Breast epithelium (tissue), 3 donors: ENCODE measurements around the gene HNRNPA3.

Experiments used
- POLR2A ChIP-seq: fragments of 450-650 bp; IDR thresholded peaks from one replicate; pipeline ENCODE4 v1.6.1; 2016; ENCODE audit warnings: antibody characterized with exemption, mild to moderate bottlenecking, moderate library complexity
- TF ChIP-seq, protein P1 (sequence below), 3 donors: fragments of 450-650 bp; IDR thresholded peaks; one replicate each; pipeline ENCODE4 v1.5.1; 2016 to 2017; ENCODE audit warnings: antibody characterized with exemption in 3 of 3, mild to moderate bottlenecking in 3 of 3, moderate library complexity in 3 of 3

GRCh38 chr2:177247693-177248262 is 35.2 kb downstream of the HNRNPA3 start:
- TF ChIP-seq, protein P1, sequence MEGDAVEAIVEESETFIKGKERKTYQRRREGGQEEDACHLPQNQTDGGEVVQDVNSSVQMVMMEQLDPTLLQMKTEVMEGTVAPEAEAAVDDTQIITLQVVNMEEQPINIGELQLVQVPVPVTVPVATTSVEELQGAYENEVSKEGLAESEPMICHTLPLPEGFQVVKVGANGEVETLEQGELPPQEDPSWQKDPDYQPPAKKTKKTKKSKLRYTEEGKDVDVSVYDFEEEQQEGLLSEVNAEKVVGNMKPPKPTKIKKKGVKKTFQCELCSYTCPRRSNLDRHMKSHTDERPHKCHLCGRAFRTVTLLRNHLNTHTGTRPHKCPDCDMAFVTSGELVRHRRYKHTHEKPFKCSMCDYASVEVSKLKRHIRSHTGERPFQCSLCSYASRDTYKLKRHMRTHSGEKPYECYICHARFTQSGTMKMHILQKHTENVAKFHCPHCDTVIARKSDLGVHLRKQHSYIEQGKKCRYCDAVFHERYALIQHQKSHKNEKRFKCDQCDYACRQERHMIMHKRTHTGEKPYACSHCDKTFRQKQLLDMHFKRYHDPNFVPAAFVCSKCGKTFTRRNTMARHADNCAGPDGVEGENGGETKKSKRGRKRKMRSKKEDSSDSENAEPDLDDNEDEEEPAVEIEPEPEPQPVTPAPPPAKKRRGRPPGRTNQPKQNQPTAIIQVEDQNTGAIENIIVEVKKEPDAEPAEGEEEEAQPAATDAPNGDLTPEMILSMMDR (IDR thresholded peaks at IDR 0.05) = no peak
- TF ChIP-seq POLR2A = no peak
